Stromal cell of bone marrow (primary cell): ENCODE measurements around the gene MAD2L1BP.
"Not testable (repeated sequence)": the region's sequence is repeated elsewhere in the genome, so short reads cannot be mapped to it uniquely, and the experiment has no call there.

Experiments
- DNase-seq: peaks from one replicate; pipeline ENCODE4 v3.0.0-alpha.2; 2012; ENCODE audit warnings: low read depth

Gene MAD2L1BP, protein sequence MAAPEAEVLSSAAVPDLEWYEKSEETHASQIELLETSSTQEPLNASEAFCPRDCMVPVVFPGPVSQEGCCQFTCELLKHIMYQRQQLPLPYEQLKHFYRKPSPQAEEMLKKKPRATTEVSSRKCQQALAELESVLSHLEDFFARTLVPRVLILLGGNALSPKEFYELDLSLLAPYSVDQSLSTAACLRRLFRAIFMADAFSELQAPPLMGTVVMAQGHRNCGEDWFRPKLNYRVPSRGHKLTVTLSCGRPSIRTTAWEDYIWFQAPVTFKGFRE

DNA sequence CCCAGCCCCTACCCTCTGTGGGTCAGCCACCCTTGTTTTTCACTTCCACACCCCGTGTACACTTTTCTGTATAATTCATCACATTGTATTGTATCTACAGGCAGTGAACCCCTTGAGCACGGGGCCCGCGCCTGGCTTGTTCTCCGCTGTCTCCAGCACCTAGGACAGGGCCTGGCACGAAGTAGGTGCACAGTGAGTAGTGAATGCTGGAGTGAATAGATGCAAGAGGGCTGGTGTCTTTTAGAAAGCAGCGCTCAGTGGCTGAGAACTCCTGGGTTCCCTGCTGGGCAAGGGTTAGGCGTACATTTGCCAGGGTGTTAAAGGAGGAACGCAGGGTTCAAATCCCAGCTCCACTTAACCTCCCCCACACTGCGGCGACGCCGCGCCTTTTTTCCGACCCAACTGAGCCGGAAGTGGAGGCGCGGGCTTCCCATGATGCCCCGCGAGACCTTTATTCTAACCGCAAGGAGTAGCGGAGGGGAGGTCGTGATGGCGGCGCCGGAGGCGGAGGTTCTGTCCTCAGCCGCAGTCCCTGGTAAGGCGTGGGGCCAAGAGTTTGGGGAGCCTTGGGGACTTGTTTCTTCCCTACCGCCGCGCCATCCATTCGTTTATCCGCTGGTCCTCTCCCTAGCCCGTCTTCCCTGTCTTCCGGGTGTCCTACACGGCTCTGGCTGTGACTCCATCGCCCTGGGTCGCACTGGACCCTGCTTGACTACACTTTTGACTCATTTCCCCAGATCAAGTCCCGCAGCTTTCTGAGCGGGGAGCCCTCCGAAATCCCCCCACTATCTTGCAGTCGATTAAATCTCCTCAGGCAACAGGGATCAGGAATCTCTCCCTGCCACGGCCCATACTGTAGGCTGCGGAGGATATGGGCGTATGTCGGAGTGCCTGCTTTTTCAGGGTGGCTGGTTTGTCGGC lies at the start of gene MAD2L1BP:
Gene MAD2L1BP, plus strand, starts transcription at position 454 of the 921 bp plus-strand sequence. Its CDS starts 36 bp downstream, at position 490.
- peak; percentile 51 for DNase-seq

DNA sequence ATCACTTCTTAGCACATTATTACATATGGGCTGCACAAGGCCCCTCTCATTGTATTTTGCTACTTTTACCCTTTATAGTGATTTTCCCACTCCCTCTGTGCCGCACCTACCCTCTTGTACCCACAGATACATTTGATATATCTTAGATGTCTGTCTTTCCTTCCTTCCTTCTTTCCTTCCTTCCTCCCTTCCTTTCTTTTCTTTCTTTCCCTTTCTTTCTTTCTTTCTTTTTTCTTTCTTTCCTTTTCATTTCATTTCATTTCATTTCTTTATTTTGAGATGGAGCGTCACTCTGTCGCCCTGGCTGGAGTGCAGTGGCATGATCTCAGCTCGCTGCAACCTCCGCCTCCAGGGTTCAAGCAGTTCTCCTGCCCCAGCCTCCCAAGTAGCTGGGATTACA lies 47.4 kb upstream of the MAD2L1BP start:
- no peak for DNase-seq

DNA sequence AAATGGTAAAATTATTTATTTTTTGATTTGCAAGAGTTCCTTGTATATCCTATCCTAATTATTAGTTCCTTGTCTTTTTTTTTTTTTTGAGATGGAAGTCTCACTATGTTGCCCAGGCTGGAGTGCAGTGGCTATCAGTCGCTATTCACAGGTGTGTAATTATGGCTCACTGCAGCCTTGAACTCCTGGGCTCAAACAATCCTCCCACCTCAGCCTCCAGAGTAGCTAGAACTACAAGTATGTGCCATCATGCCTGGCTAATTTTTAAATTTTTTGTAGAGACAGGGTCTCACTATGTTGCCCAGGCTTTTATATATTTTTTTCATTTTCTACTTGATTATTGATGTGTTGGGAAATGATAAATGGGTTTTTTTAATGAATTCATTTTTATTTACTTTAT lies 46.1 kb upstream of the MAD2L1BP start:
- DNase-seq, result not testable (repeated sequence)

DNA sequence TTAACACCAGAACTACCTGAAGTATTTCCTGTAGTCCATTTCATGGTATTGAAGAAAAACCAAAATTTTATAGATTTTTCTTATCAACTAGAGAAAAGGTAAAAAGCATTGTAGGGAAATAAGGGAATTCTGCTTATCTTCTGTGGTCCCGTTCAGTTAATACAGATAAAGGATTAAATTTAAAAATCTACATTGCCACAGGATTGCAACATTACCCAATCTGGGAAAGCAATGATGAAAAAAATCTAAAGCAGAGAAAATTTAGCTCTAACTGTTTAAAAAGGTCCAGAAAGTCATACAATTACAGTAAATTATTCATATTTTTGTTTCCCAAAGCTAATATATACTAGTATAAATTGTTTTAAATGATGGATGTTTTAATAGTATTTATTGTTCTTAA lies 41.7 kb upstream of the MAD2L1BP start:
- DNase-seq, result no peak

DNA sequence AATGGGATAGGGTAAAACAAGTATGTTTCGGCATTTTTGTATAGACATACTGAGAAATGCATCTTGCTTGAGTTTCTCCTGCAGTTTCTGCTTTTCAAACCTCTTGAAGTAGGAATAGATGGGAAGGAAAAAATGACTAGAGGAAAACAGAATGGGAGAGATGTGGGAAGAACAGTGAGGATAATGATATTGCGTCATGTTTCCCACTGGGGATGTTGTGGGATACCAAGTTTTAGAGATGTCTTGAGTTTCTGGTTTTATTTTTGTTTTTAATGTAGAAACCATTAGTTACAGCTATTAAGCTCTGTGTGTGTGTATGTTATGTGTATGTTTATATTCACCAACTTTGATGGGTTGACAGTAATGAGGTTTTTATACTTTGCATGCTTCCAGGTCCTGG lies 35.0 kb upstream of the MAD2L1BP start:
- no peak for DNase-seq

DNA sequence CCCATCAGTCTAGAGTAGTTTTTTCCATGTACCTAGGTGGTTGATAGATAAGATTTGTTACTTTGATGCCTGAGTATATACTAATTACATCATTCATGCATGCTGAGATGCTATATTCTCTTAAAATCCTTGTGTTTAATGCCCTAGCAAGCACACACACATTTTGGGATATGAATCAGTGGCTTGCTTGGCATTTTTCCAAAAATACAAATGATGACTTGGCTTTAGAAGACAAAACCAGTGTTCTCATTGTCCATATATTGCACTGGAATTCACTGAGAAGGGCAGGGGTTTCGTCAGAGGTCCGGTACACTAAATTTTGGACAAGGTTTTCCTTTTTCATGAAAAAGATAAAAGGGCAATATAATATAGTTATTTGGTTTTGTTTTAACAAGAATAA lies 31.5 kb upstream of the MAD2L1BP start:
- peak; percentile 64 for DNase-seq

DNA sequence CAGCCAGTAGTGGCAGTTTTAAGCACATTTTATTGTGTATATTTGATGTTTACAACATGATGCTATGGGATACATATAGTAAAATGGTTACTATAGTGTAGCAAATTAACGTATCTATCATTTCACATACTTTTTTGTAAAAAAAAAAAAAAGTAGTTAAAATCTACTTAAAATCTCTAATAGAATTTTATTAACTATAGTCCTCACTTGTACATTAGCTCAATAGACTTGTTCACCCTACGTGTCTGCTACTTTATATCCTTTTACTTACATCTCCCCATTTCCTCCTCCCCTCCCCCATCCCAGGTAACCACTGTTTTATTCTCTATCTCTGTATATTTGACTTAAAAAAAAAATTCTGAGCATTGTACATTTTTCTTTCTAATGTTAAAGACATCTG lies 29.6 kb upstream of the MAD2L1BP start:
- no peak for DNase-seq

DNA sequence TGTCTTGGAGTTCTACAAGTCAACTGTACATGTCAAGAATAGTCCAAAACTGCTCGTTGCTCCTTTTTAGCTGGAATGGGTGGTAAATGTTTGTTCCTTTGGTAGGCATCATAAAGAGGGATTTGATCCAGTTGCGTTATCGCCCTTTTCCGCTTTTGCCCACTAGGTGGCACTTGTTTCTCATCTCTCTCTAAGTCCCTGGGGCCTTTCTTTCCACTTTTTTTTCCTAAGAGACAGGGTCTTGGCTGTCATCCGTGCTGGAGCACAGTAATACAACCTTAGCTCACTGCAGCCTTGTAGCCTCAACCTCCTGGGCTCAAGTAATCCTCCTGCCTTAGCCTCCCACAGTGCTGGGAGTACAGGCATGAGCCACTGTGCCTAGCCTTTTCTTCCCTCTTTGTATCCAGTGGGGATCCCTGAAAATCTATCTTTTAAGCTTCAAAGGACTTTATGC lies 27.3 kb upstream of the MAD2L1BP start:
- DNase-seq, result peak; percentile 52

DNA sequence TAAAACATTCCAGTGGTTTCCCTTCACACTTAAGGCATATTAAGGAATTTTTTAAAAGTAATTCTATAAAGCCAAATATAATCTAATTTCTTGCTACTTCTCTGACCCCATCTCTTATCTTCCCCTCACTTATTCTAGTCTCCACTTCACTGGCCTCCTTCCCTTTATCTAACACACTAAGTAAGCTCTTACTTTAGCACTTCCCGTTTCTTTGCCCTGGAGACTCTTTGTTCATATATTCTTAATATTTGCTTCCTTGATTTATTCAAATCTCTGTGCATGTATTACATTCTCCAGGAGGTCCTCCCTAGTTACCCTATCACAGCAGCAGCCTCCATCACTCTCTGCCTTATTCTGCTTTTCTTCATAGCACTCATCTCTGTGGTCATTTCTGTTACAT lies 26.8 kb upstream of the MAD2L1BP start:
- no peak for DNase-seq

DNA sequence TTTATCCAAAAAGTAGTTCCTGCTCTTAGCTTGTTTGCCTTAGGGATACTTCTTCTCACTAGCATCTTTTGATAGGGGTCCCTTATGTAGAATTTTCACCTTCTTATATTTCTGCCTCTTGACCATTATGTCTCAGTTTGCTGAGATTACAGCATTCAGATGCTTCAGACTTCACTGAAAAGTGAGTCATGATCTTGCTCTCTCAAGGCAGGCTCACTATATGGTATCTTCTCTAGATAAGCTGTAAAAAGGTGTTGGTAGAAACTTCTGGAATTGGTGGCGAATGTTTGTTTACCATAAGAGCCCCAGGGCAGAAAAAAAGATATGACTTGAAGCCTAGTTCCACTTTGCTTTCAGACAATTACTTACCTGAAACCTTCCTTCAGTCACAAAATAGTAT lies 26.2 kb upstream of the MAD2L1BP start:
- DNase-seq, result no peak

DNA sequence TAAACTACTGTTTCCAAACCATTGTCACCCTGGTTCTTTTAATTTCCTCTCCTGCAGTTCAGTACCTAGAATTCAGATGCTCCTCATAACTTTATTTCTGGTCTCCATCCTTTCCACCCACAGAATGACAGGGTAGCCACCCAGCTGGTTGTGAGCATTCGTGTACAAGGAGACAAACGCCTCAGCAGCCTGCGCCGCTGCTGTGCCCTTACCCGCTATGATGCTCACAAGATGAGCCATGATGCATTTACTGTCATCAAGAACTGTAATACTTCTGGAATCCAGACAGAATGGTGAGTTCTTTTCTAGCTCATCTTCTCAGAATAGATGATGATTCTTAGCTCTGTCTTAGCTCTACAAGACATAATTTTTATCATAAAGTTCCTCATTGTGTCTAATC lies 25.2 kb upstream of the MAD2L1BP start:
- no peak for DNase-seq

DNA sequence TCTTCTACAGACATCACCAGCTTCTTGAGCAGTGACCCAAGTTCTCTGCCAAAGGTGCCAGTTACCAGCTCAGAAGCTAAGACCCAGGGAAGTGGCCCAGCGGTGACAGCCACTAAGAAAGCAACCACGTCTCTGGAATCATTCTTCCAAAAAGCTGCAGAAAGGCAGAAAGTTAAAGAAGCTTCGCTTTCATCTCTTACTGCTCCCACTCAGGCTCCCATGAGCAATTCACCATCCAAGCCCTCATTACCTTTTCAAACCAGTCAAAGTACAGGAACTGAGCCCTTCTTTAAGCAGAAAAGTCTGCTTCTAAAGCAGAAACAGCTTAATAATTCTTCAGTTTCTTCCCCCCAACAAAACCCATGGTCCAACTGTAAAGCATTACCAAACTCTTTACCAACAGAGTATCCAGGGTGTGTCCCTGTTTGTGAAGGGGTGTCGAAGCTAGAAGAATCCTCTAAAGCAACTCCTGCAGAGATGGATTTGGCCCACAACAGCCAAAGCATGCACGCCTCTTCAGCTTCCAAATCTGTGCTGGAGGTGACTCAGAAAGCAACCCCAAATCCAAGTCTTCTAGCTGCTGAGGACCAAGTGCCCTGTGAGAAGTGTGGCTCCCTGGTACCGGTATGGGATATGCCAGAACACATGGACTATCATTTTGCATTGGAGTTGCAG lies 21.8 kb upstream of the MAD2L1BP start:
- DNase-seq, result no peak

DNA sequence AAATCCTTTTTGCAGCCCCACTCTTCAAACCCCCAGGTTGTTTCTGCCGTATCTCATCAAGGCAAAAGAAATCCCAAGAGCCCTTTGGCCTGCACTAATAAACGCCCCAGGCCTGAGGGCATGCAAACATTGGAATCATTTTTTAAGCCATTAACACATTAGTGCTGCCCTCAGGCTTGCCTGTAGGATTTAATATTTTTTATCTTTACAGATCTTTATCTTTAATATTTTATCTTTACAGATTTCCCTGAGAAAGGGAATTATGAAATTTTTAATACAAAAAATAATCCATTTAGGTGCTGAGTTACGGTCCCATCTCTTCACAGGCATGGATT lies 21.3 kb upstream of the MAD2L1BP start:
- DNase-seq, result no peak

DNA sequence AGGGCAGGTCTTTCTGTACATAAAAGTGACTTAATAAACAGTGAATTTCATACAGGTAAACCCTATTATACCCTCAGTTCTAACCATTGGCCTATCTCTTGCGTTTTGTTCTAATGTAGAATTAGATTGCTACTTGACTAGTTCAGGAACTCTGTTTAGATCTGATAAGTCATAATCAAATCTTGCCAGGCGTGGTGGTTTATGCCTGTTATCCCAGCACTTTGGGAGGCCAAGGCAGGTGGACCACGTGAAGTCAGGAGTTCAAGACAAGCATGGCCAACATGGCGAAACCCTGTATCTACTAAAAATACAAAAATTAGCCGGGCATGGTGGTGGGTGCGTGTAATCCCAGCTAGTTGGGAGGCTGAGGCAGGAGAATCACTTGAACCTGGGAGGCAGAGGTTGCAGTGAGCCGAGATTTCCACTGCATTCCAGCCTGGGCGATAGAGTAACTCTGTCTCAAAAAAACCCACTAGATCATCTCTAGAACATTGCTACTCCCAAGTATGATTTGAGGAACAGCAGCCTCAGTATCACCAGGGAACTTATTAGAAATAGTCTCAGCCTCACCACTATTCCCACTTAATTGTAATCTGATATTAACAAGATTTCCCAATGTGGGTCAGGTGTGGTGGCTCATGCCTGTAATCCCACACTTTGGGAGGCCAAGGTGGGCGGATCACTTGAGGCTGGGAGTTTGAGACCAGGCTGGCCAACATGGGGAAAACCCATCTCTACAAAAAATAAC lies 18.7 kb upstream of the MAD2L1BP start:
- no peak for DNase-seq

DNA sequence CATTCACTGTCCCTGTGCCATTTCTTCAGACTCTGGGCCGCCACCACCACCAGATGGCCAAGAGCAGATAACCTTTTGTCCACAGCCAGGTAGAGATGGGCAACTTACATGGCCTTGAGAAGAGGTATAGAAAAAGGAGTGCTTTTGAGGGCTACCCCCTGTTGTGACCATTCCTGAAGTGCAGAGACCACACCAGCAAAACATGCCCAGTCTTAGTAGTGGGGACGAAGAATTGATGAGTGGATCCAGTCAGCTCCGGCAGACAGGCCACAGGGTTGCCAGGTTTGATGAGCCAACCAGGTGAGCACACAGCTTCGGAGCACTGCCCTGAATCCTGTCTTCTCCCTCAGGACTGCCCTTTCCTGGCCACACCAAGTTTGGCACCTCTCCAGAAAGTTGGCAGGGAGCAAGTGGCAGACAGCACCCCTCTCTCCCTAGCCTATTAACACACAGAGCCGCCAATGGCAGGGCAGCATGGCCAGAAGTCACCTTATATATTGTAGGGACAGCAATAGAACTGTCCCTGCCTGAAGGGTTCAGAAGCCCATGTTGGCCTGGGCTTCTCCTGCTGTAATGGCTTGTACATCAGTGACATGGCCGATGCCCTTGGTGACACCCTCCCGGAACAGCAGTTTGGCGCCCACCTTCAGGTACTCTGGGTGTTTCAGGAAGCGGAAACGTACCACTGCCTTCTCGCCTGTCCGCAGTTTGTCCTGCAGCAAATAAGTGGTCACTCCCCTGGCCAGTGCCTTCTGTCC lies 14.4 kb upstream of the MAD2L1BP start:
- DNase-seq, result no peak

DNA sequence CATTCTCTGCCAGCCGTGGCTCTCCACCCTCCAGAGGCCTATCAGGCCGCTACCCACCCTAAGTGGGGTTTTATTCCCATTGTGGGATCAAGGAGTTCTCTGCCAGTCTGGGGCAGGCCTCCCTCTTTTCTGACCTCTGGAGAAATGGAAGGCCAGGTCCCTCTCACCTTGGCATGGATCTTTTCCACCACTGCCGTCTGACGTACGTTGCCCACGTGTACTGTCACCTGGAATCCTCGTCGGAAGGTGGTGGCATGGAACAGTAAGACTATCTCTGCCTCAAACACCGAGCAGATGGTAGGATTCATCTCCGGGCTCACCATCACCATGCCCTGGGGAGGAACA lies 13.8 kb upstream of the MAD2L1BP start:
- DNase-seq, result no peak

DNA sequence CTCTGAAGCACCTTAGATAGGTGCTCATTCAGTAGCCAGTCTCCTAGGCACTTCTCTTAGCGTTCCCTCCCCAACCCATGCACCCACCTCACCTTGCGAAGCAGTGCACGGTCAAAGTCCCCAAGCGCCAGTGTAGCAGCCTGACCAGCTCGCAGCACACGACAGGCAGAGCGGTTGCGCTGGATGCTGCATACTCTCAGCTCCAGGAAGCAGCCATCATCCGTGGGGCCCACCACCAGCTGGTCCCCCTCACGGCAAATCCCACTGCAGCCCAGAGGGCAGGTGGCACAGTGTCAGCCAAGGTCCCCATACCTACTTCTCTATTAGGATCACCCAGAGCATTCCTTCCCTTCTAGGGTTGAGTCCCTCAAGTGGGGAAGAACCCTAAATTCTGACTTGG lies 13.1 kb upstream of the MAD2L1BP start:
- no peak for DNase-seq

DNA sequence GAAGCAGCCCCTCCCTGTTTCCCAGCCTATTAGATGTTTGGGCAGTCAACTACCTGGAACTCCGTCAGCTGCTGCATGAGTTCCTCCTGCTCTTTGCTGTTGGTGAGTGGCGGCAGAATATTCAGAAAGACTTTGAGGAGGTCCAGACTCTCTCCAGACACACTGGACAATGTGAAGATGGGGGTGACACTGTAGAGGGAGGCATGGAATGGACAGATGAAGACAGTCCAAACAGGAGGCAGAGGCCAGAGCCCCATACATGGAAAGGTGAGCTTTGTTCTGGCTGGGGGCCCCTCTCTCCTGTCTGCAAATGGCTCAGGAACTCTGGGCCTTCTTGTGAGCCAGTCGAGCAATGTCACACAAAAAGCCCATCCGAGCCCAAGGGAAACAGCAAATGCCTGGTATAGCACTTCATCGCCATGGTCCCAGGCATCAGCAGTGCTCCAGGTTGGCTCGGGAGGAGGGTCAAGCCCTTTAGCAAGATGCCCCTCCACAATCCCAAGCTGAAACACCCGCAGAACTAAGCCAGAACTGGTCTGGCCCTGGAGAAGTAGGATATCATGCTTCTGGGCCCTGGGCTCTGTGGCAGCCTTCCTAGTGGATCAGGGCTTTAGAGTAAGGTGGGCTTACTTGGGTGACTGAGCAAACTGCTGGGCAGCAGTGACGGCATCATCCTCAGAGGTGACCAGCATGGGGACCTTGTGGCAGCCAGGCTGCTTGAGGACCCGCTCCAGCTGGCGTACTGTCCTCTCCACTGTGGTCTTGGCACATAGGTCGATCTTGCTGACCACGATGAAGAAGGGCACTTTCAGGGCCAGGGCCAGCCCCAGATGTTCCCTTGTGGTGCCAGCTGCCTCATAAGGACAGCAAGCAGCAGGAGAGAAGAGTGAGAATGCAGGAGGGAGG lies 11.5 kb upstream of the MAD2L1BP start:
- DNase-seq, result no peak

DNA sequence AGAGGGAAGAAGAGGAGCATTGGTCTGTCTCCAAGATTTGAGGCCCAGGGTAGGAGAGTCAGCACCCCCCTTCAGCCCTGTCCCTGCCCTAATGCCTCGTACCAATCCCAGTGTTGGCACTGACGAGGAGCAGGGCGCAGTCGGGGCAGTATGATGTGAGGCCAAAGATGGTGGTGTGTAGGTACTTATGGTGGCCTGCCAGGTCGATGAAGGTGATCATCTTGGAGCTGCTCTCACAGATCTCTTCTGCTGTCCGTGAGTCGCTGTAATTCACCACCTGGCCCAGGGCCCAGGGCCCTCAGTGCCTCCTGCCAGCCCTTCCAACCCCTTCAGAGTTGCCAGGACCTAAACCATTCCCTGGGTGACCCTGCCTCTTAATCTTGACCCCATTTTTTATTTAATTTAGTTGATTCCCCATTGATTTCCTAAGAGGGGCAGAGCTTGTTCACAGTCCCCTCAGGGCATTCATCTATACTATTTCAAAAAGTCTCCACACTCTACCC lies 10.8 kb upstream of the MAD2L1BP start:
- no peak for DNase-seq

DNA sequence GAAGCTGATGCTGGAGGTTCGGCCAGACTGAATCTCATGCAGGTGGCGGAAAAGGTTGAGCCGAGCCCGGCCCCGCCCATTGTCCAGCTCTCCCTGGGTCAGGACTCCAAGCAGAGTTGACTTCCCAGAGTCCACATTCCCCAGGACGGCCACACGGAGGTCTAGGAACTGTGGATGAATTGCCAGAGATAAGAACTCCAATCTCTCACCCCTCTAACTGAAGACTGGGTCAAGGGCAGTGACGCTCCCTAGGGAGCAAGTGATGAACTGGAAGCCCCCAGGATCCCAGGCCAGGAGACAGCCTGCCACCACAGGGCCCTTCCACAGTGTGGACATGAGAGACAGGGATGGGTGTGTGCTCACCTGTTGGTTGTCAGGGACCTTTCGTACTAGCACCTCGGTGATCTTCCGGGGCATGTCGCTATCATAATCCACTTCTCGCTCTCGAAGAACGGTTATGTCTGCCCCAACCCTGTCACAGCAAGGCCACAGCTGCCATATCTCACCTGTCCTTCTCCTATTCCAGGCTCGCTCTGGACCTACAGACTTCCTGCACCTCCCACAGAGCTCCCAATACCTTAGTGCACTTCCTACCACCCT lies 10.1 kb upstream of the MAD2L1BP start:
- no peak for DNase-seq
